Lower lobe of right lung (tissue), 2 donors: ENCODE data around the gene SDK1. TPM values are rescaled to one million over a fixed set of nuclear protein-coding genes. Genes with fewer than 3 reads are reported as not detected.

Source experiments
- ATAC-seq, 2 donors: fragments of 200-7000 bp; cut with Tn5 transposase; one replicate each; pipeline ENCODE4 v1.9.1; 2020 to 2022; ENCODE audit warnings: mild to moderate bottlenecking in 2 of 2, moderate library complexity in 2 of 2
- DNase-seq: peaks from one replicate; pipeline ENCODE4 v3.0.0-alpha.2; 2020
- H3K27ac ChIP-seq: fragments of 200-600 bp; one replicate; pipeline ENCODE4 v1.8.0; 2022
- H3K27me3 ChIP-seq: fragments of 200-600 bp; one replicate; pipeline ENCODE4 v1.8.0; 2022; ENCODE audit warnings: low read depth
- H3K36me3 ChIP-seq: fragments of 200-600 bp; one replicate; pipeline ENCODE4 v1.8.0; 2022; ENCODE audit warnings: mild to moderate bottlenecking
- H3K4me1 ChIP-seq: fragments of 200-600 bp; one replicate; pipeline ENCODE4 v1.8.0; 2022
- H3K4me3 ChIP-seq: fragments of 200-600 bp; one replicate; pipeline ENCODE4 v1.8.0; 2022; ENCODE audit warnings: mild to moderate bottlenecking
- H3K9me3 ChIP-seq: fragments of 200-600 bp; one replicate; pipeline ENCODE4 v1.8.0; 2022
- CTCF ChIP-seq: fragments of 200-600 bp; IDR thresholded peaks from one replicate; pipeline ENCODE4 v1.8.0; 2022; ENCODE audit warnings: antibody characterized with exemption, mild to moderate bottlenecking
- intact Hi-C: fragments of 100-400 bp; cut with DNase I; formaldehyde crosslinking; loops from one replicate; pipeline ENCODE4 v1.11.0; 2022
- total RNA-seq: library from RNA; stranded (reverse); fragmentation: NEBNext Ultra II Directional; extraction: Animal tissue kit (Norgen Biotek cat#: 25700); gene quantifications from one replicate; pipeline ENCODE4 v1.2.1, GENCODE V29; 2021
- donor health status: DM: no; HTN: yes; CAD: no; lungs with severe emphysema.

SDK1 gene
- total RNA-seq, 1 donor from 2014 or later = 10.0 TPM

- ATAC-seq = no peak
- no peak for DNase-seq
- TF ChIP-seq CTCF = no peak
- intact Hi-C loops = no loop called here
- Histone ChIP-seq H3K4me1 (no peaks in the 10 kb centered on the region), H3K27ac (no peak overlapping the region), H3K4me3 (no peak overlapping the region), H3K9me3 (no peaks in the 10 kb centered on the region), H3K27me3 (no peaks in the 10 kb centered on the region), H3K36me3 (no peaks in the 10 kb centered on the region)
Observed at GRCh38 chr7:4037308-4037707, 736.3 kb downstream of the SDK1 start.

GRCh38 chr7:4037877-4038276 lies 736.8 kb downstream of the SDK1 start:
- ATAC-seq = no peak
- TF ChIP-seq CTCF = no peak
- Histone ChIP-seq H3K27ac (no peak overlapping the region), H3K9me3 (no peaks in the 10 kb centered on the region), H3K4me3 (no peak overlapping the region), H3K4me1 (no peaks in the 10 kb centered on the region), H3K27me3 (no peaks in the 10 kb centered on the region), H3K36me3 (no peaks in the 10 kb centered on the region)
- DNase-seq = no peak
- intact Hi-C loops = no loop called here

GRCh38 chr7:4040109-4040928 lies 739.3 kb downstream of the SDK1 start:
- ATAC-seq (no peak), DNase-seq (no peak)
- Histone ChIP-seq H3K4me1 (no peaks in the 10 kb centered on the region), H3K4me3 (no peak overlapping the region), H3K27me3 (no peaks in the 10 kb centered on the region), H3K36me3 (no peaks in the 10 kb centered on the region), H3K27ac (no peak overlapping the region), H3K9me3 (no peaks in the 10 kb centered on the region)
- no peak for TF ChIP-seq CTCF
- intact Hi-C loops = no loop called here

GRCh38 chr7:4042402-4043045 lies 741.5 kb downstream of the SDK1 start:
- H3K4me3 ChIP-seq = no peak overlapping the region
- TF ChIP-seq CTCF = no peak
- H3K27me3 ChIP-seq = no peaks in the 10 kb centered on the region
- no peaks in the 10 kb centered on the region for H3K9me3 ChIP-seq
- no peaks in the 10 kb centered on the region for H3K36me3 ChIP-seq
- ATAC-seq = no peak
- no peaks in the 10 kb centered on the region for H3K4me1 ChIP-seq
- intact Hi-C loops = no loop called here
- no peak for DNase-seq
- H3K27ac ChIP-seq = no peak overlapping the region

- intact Hi-C loops = no loop called here
- DNase-seq = no peak
Observed at GRCh38 chr7:4043988-4044387, 742.9 kb downstream of the SDK1 start.

More at GRCh38 chr7:4043988-4044387, 742.9 kb downstream of the SDK1 start:
- ATAC-seq = no peak
- Histone ChIP-seq H3K4me3 (no peak overlapping the region), H3K27ac (no peak overlapping the region), H3K4me1 (no peaks in the 10 kb centered on the region), H3K36me3 (no peaks in the 10 kb centered on the region), H3K27me3 (no peaks in the 10 kb centered on the region), H3K9me3 (no peaks in the 10 kb centered on the region)
- no peak for TF ChIP-seq CTCF
